Mesothelial cell of epicardium (in vitro differentiated cells): ENCODE results near the gene RAD51D. TPM values are rescaled to one million over a fixed set of nuclear protein-coding genes. Genes with fewer than 3 reads are reported as not detected.

ENCODE experiments used
- DNase-seq, 2 experiments: peaks; one replicate each; pipeline ENCODE4 v3.0.0; 2021; ENCODE audit warnings: low spot score in 2 of 2; ENCODE audit not compliant: unreplicated experiment in 2 of 2
- H3K27ac Mint-ChIP-seq: 2 replicates; pipeline ENCODE4 v1.8.0; 2021; ENCODE audit warnings: mixed read lengths
- H3K27me3 Mint-ChIP-seq: 2 replicates; pipeline ENCODE4 v1.8.0; 2021; ENCODE audit warnings: low read depth, mixed read lengths
- H3K36me3 Mint-ChIP-seq: 2 replicates; pipeline ENCODE4 v1.8.0; 2021; ENCODE audit warnings: mixed read lengths
- H3K4me1 Mint-ChIP-seq: 2 replicates; pipeline ENCODE4 v1.8.0; 2021; ENCODE audit warnings: mixed read lengths
- H3K4me3 Mint-ChIP-seq: 2 replicates; pipeline ENCODE4 v1.8.0; 2021; ENCODE audit warnings: mild to moderate bottlenecking, moderate library complexity, mixed read lengths
- H3K9me3 Mint-ChIP-seq: 2 replicates; pipeline ENCODE4 v1.8.0; 2021; ENCODE audit warnings: mixed read lengths
- total RNA-seq: library from RNA; stranded (reverse); gene quantifications from 3 replicates; pipeline ENCODE4 v1.2.1, GENCODE V29; 2021
- TF ChIP-seq, protein P1 (sequence below): fragments of 200-600 bp; sonication (generic); IDR thresholded peaks from one replicate; pipeline ENCODE4 v1.5.0; 2021; ENCODE audit warnings: antibody characterized with exemption; ENCODE audit not compliant: unreplicated experiment

Gene RAD51D
- total RNA-seq, 1 donor from 2014 or later = 17.2 TPM

GRCh38 chr17:35163886-35164285 is 44.2 kb upstream of the RAD51D start:
- H3K4me3 Mint-ChIP-seq = no peak overlapping the region
- DNase-seq = no peak
- peaks cover 10% of the 10 kb centered on the region for H3K4me1 Mint-ChIP-seq
- peaks cover 22% of the 10 kb centered on the region for H3K27me3 Mint-ChIP-seq
- TF ChIP-seq, protein P1, sequence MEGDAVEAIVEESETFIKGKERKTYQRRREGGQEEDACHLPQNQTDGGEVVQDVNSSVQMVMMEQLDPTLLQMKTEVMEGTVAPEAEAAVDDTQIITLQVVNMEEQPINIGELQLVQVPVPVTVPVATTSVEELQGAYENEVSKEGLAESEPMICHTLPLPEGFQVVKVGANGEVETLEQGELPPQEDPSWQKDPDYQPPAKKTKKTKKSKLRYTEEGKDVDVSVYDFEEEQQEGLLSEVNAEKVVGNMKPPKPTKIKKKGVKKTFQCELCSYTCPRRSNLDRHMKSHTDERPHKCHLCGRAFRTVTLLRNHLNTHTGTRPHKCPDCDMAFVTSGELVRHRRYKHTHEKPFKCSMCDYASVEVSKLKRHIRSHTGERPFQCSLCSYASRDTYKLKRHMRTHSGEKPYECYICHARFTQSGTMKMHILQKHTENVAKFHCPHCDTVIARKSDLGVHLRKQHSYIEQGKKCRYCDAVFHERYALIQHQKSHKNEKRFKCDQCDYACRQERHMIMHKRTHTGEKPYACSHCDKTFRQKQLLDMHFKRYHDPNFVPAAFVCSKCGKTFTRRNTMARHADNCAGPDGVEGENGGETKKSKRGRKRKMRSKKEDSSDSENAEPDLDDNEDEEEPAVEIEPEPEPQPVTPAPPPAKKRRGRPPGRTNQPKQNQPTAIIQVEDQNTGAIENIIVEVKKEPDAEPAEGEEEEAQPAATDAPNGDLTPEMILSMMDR = no peak
- no peaks in the 10 kb centered on the region for H3K36me3 Mint-ChIP-seq
- H3K27ac Mint-ChIP-seq = no peak overlapping the region
- H3K9me3 Mint-ChIP-seq = no peaks in the 10 kb centered on the region

DNA sequence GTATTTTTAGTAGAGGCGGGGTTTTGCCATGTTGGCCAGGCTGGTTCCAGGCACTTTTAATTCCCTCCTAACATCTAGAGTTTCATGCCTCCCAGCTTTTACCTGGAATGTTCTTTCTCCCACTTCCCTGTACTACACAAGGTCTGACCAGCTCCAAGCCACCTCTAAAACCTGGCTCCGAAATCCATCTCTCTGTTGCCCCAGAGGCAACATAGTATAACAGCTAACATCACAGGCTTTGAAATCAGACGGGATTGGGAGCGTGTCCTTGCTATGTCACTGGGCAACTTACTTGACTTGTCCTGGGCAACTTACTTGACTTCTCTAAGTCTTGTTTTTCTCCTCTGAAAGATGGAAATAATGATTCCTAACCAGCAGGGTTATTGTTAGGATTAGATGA is 43.1 kb upstream of the RAD51D start:
- Mint-ChIP-seq H3K27me3 (peaks cover 27% of the 10 kb centered on the region), H3K4me1 (peaks cover 10% of the 10 kb centered on the region), H3K27ac (no peak overlapping the region), H3K4me3 (no peak overlapping the region), H3K36me3 (no peaks in the 10 kb centered on the region), H3K9me3 (no peaks in the 10 kb centered on the region)
- TF ChIP-seq, protein P1 = no peak
- no peak for DNase-seq

GRCh38 chr17:35161281-35161761 is 41.7 kb upstream of the RAD51D start:
- Mint-ChIP-seq H3K27ac (no peak overlapping the region), H3K9me3 (no peaks in the 10 kb centered on the region), H3K4me3 (no peak overlapping the region), H3K4me1 (peaks cover 9% of the 10 kb centered on the region), H3K36me3 (no peaks in the 10 kb centered on the region), H3K27me3 (peaks cover 29% of the 10 kb centered on the region)
- TF ChIP-seq, protein P1 = no peak
- DNase-seq = no peak

DNA sequence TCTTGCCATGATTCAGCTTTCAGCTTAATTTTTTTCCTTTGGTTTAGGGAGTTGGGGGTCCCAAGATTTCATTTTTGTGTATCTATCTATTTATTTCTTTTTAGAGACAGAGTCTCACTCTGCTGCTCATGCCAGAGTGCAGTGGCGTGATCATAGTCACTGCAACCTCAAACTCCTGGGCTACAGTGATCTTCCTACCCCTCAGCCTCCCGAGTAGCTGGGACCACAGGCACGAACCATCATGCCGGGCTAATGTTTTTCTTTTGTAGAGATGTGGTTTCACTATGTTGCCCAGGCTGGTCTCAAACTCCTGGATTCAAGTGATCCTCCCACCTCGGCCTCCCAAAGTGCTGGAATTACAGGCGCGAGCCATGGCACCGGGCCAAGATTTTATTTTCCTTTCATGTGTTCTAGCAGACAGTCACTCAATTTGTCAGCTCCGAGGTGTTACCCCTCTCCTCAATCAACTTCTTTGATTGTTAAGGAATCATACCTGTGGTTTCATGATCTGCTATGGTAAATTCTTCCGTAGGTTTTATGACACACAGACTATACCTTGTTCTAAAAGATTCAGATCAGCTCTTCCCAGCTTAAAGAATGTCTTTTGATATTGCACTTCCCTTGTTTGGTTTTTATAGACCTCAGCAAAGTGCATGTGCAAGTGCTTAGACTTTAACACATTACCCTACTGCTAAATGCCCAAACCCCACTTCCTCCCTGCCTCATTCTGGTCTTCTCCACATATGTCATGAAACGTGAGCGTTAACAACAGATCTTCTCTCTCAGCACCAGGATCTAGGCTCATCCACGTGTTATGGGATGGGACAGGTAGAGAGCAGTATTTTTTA is 40.9 kb upstream of the RAD51D start:
- DNase-seq = no peak
- Mint-ChIP-seq H3K36me3 (no peaks in the 10 kb centered on the region), H3K9me3 (no peaks in the 10 kb centered on the region), H3K27me3 (peaks cover 29% of the 10 kb centered on the region), H3K4me3 (no peak overlapping the region), H3K27ac (no peak overlapping the region), H3K4me1 (peaks cover 7% of the 10 kb centered on the region)
- TF ChIP-seq, protein P1 = no peak

- H3K27ac Mint-ChIP-seq = no peak overlapping the region
- peaks cover 7% of the 10 kb centered on the region for H3K4me1 Mint-ChIP-seq
- no peak for DNase-seq
- no peaks in the 10 kb centered on the region for H3K9me3 Mint-ChIP-seq
- H3K27me3 Mint-ChIP-seq = peaks cover 29% of the 10 kb centered on the region
- TF ChIP-seq, protein P1 = no peak
- H3K36me3 Mint-ChIP-seq = no peaks in the 10 kb centered on the region
- H3K4me3 Mint-ChIP-seq = no peak overlapping the region
Observed at GRCh38 chr17:35159940-35160339, 40.3 kb upstream of the RAD51D start.
